ENCODE measurements around the gene NUAK1. TPM values are rescaled to one million over a fixed set of nuclear protein-coding genes. Genes with fewer than 3 reads are reported as not detected.

Gene NUAK1
- total RNA-seq, 1 experiment from 2014 or later: 50.3 TPM

- ChIA-PET CTCF (interaction anchor here (0.6 kb wide), 1 partner anchor 124 kb away, joined by 3 read pairs; no protein-coding TSS in a partner anchor), POLR2A (no interaction called here)
- in situ Hi-C loops (cut with HindIII; ENCODE audit: low pct_unique_long_range_greater_than_20kb, low sequenced_read_pairs): no loop called here
- BruUV-seq (replicated peaks): no TSS peak
- H3K36me3 ChIP-seq (ENCODE audit: control insufficient read depth, insufficient read depth, low read length): no peaks in the 10 kb centered on the region
- H3K9me3 ChIP-seq (ENCODE audit: control insufficient read depth, insufficient read depth, low read depth, low read length): no peaks in the 10 kb centered on the region
- TF ChIP-seq TCF7L2 (IDR thresholded peaks at IDR 0.05; ENCODE audit: low read depth, low read length): no peak
- TF ChIP-seq POLR2AphosphoS5 (IDR thresholded peaks at IDR 0.05; ENCODE audit: low read depth, low read length): no peak
- no peak overlapping the region for H3K4me3 ChIP-seq (ENCODE audit: low read depth in 2 of 2, low read length in 2 of 2)
- peaks cover 14% of the 10 kb centered on the region for H3K4me1 ChIP-seq (ENCODE audit: control insufficient read depth, insufficient read depth, low read length)
- ATAC-seq: no peak
- H3K27ac ChIP-seq (ENCODE audit: low read length): peak overlapping the region; percentile 48; the same call in 1 of the 2 replicates
- H3K27me3 ChIP-seq (ENCODE audit: control insufficient read depth, insufficient read depth, low read length): no peaks in the 10 kb centered on the region
- intact Hi-C loops (cut with micrococcal nuclease; ENCODE audit: unreplicated experiment): no loop called here
- DNase-seq (ENCODE audit: low read depth, low spot score): no peak
Measured at GRCh38 chr12:106025129-106025528, 113.6 kb downstream of the NUAK1 start.

GRCh38 chr12:106023039-106023438 lies 115.7 kb downstream of the NUAK1 start:
- Histone ChIP-seq H3K27ac (ENCODE audit: low read length) (peak overlapping the region; percentile 59; the same call in 1 of the 2 replicates), H3K4me3 (ENCODE audit: low read depth in 2 of 2, low read length in 2 of 2) (no peak overlapping the region), H3K27me3 (ENCODE audit: control insufficient read depth, insufficient read depth, low read length) (no peaks in the 10 kb centered on the region), H3K36me3 (ENCODE audit: control insufficient read depth, insufficient read depth, low read length) (no peaks in the 10 kb centered on the region), H3K9me3 (ENCODE audit: control insufficient read depth, insufficient read depth, low read depth, low read length) (0 out of 2 replicates have a peak, but pooled peaks cover 7% of the 10 kb centered on the region), H3K4me1 (ENCODE audit: control insufficient read depth, insufficient read depth, low read length) (no peaks in the 10 kb centered on the region)
- BruUV-seq (replicated peaks): no TSS peak
- intact Hi-C loops (cut with micrococcal nuclease; ENCODE audit: unreplicated experiment) (no loop called here), in situ Hi-C loops (cut with HindIII; ENCODE audit: low pct_unique_long_range_greater_than_20kb, low sequenced_read_pairs) (no loop called here)
- DNase-seq (ENCODE audit: low read depth, low spot score) (no peak), ATAC-seq (no peak)
- POLR2A ChIA-PET: no interaction called here
- TF ChIP-seq TCF7L2 (IDR thresholded peaks at IDR 0.05; ENCODE audit: low read depth, low read length) (no peak), CTCF (IDR thresholded peaks at IDR 0.05) (no peak), REST (IDR thresholded peaks at IDR 0.05; ENCODE audit: insufficient read depth in 1 of 2, low read depth in 2 of 2, low read length in 1 of 2) (no peak), SIN3A (IDR thresholded peaks at IDR 0.05; ENCODE audit: borderline replicate concordance, insufficient read depth, low read depth, low read length) (no peak), POLR2AphosphoS5 (IDR thresholded peaks at IDR 0.05; ENCODE audit: low read depth, low read length) (no peak)
- CTCF ChIA-PET: no interaction called here

GRCh38 chr12:106022568-106023012 lies 116.2 kb downstream of the NUAK1 start:
- no peak for TF ChIP-seq POLR2AphosphoS5 (IDR thresholded peaks at IDR 0.05; ENCODE audit: low read depth, low read length)
- no peak for TF ChIP-seq TCF7L2 (IDR thresholded peaks at IDR 0.05; ENCODE audit: low read depth, low read length)
- TF ChIP-seq CTCF (IDR thresholded peaks at IDR 0.05): no peak
- no peak for TF ChIP-seq SIN3A (IDR thresholded peaks at IDR 0.05; ENCODE audit: borderline replicate concordance, insufficient read depth, low read depth, low read length)
- no peak for TF ChIP-seq REST (IDR thresholded peaks at IDR 0.05; ENCODE audit: insufficient read depth in 1 of 2, low read depth in 2 of 2, low read length in 1 of 2)
- DNase-seq (ENCODE audit: low read depth, low spot score) (no peak), ATAC-seq (no peak)
- Histone ChIP-seq H3K36me3 (ENCODE audit: control insufficient read depth, insufficient read depth, low read length) (no peaks in the 10 kb centered on the region), H3K27me3 (ENCODE audit: control insufficient read depth, insufficient read depth, low read length) (no peaks in the 10 kb centered on the region), H3K4me1 (ENCODE audit: control insufficient read depth, insufficient read depth, low read length) (no peaks in the 10 kb centered on the region), H3K9me3 (ENCODE audit: control insufficient read depth, insufficient read depth, low read depth, low read length) (0 out of 2 replicates have a peak, but pooled peaks cover 7% of the 10 kb centered on the region), H3K27ac (ENCODE audit: low read length) (peak overlapping the region; percentile 59; the same call in 1 of the 2 replicates), H3K4me3 (ENCODE audit: low read depth in 2 of 2, low read length in 2 of 2) (no peak overlapping the region)
- ChIA-PET CTCF (no interaction called here), POLR2A (no interaction called here)
- no TSS peak for BruUV-seq (replicated peaks)
- in situ Hi-C loops (cut with HindIII; ENCODE audit: low pct_unique_long_range_greater_than_20kb, low sequenced_read_pairs) (no loop called here), intact Hi-C loops (cut with micrococcal nuclease; ENCODE audit: unreplicated experiment) (no loop called here)
